Sciatic nerve (tissue), 2 donors: ENCODE results near the gene HORMAD1. TPM values are rescaled to one million over a fixed set of nuclear protein-coding genes. Genes with fewer than 3 reads are reported as not detected.
"Not testable (repeated sequence)": the region's sequence is repeated elsewhere in the genome, so short reads cannot be mapped to it uniquely, and the experiment has no call there.

Experiments
- ATAC-seq: fragments of 200-7000 bp; cut with Tn5 transposase; one replicate; pipeline ENCODE4 v1.9.1; 2020; ENCODE audit warnings: mild to moderate bottlenecking, moderate library complexity
- DNase-seq: peaks from one replicate; pipeline ENCODE4 v3.0.0-alpha.2; 2020; ENCODE audit warnings: low spot score
- intact Hi-C: fragments of 100-400 bp; cut with DNase I; formaldehyde crosslinking; loops from one replicate; pipeline ENCODE4 v1.14.2; 2022
- total RNA-seq: library from RNA; stranded (reverse); fragmentation: NEBNext Ultra II Directional; extraction: Animal tissue kit (Norgen Biotek cat#: 25700); gene quantifications from one replicate; pipeline ENCODE4 v1.2.1, GENCODE V29; 2021
- donor health status: DM: no; HTN: no; CAD: no.
- donor health status: DM: no; HTN: no; CAD: no.

The HORMAD1 gene, protein sequence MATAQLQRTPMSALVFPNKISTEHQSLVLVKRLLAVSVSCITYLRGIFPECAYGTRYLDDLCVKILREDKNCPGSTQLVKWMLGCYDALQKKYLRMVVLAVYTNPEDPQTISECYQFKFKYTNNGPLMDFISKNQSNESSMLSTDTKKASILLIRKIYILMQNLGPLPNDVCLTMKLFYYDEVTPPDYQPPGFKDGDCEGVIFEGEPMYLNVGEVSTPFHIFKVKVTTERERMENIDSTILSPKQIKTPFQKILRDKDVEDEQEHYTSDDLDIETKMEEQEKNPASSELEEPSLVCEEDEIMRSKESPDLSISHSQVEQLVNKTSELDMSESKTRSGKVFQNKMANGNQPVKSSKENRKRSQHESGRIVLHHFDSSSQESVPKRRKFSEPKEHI
- 3.8 TPM for total RNA-seq

DNA sequence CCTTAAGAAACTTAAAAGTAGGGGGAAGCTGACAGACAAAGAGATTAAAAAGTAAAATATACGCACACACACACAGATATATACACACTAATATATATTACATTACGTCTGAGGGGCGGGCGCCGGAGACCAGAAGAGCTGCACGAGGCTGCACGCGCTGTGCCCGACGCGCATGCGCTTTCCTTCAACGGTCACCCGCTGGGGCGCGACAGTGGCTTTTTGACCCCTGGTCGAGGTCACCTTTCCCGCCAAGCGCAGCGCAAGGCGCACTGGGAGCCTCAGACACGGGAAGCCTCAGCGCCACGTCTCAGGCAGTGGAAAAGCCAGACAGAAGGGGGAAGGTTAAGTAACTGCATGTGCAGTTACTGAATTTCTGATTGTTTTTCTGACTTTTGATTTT, at the start of gene HORMAD1:
Gene HORMAD1, minus strand, starts transcription at position 193 of the 400 bp plus-strand sequence. CDS start 1,390 bp downstream, outside the sequence.
- DNase-seq (no peak), ATAC-seq (no peak)
- intact Hi-C loops, result no loop called here

GRCh38 chr1:150767704-150768103, 47.0 kb upstream of the HORMAD1 start:
- intact Hi-C loops, ATAC-seq, DNase-seq: not testable (repeated sequence)

- DNase-seq, ATAC-seq, intact Hi-C loops: not testable (repeated sequence)
These were observed 45.2 kb upstream of the HORMAD1 start for GRCh38 chr1:150765977-150766301.

DNA sequence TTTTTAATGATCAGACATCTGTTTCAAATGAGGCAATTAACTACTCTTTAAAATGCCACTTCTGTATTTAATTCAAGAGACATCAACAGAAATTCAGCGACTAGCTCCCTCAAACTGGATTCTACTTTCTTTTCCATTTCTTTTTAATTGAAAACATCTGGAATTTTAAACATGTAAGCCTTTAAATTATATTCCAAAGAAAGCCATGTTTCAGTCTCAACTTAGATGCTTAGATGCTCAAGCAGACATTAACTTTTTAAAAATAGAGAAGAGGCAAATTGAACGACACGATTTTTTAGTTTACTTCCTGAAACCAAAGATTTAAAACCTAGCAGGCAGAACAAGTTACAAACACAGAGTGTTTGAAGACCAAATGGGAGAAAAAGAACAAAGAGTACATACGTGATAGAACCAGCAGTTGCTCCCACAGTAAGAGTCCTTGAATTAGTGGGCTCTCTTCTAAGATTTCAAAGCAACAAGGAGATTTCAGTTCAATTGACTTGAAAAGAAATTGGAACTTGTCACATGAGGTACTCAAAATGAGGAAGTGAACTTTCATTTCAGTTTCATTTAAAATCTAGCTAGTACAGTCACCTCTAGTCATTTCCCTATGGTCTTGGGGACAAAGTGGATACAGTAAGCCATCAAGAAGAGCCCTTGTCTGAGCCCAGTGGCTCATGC, 44.7 kb upstream of the HORMAD1 start, which contains the start of gene CTSS:
Gene CTSS, minus strand, starts transcription at position 483 of the 681 bp plus-strand sequence. CDS start 1,015 bp downstream, outside the sequence.
- ATAC-seq (peak; percentile 71), DNase-seq (no peak)
- intact Hi-C loops, result no loop called here

DNA sequence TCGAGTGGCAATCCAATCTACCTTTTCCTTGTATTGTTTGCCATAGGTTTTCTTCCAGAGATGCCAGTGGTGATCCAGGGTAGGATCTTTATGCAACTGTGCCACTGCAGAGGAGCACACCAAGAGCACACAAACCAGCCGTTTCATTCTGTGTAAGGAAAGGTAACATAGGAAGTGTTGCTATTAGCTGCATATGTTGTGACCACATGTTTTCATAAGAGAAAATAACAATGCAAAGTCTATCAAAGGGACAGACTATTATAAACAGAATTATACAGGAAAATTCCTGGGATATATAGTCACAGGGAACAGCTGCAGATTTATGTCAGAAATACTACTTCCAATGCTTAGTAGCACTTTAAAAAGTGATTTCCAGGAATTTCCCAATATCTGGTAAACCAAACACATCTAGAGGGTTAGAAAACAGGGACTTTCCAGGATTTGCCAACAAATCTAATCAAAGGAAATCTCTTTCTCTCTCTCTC, 44.0 kb upstream of the HORMAD1 start:
- intact Hi-C loops, result no loop called here
- DNase-seq (no peak), ATAC-seq (peak; percentile 56)

- intact Hi-C loops, result no loop called here
- ATAC-seq (no peak), DNase-seq (no peak)
These were observed 42.3 kb upstream of the HORMAD1 start for GRCh38 chr1:150763018-150763417.

DNA sequence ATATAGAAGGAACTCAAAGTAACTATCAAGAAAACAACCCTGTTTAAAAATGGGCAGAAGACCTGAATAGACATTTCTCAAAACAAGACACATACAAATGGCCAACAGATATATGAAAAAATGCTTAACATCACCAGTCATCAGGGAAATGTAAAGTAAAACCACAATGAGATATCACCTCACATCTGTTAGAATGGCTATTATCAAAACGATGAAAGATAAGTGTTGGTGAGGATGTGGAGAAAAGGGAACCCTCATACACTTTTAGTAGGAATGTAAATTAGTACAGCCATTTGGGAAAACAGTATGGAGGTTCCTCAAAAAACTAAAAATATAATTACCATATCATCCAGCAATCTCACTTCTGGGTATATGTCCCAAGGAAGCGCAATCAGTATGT, 41.9 kb upstream of the HORMAD1 start:
- intact Hi-C loops, result no loop called here
- ATAC-seq, result no peak
- DNase-seq, result no peak

DNA sequence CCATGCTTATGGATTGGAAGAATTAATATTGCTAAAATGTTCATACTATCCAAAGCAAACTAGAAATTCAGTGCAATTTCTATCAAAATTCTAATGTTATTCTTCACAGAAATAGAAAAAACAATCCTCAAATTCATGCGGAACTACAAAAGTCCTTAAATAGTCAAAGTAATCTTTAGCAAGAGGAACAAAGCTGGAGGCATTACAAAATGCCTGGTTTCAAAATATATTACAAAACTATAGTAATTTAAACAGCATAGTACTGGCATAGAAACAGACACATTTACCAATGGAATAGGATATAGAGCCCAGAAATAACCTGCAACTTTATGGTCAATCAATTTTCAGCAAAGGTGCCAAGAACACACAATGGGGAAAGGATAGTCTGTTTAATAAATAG, 41.1 kb upstream of the HORMAD1 start:
- intact Hi-C loops, result no loop called here
- ATAC-seq (no peak), DNase-seq (no peak)

- DNase-seq (no peak), ATAC-seq (no peak)
- intact Hi-C loops, result no loop called here
These were observed 39.3 kb upstream of the HORMAD1 start for GRCh38 chr1:150760013-150760412.

DNA sequence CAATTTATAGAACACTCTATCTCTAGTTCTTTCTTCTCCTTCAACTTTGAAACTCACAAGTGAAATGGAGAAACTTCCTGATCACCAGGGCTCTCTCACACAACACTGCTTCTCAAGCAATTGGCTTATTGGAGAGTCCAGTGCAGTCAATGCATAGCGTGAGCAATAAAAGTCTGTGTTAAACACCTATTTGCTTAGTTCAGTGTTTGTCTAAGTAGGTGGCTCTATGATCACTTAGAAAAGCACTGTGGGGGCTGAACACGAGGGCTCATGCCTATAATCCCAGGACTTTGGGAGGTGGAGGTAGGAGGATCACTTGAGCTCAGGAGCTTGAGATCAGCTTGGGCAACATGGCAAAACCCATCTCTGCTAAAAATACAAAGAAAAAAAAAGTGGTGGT, 32.7 kb upstream of the HORMAD1 start:
- no peak for ATAC-seq
- DNase-seq, result no peak
- intact Hi-C loops, result no loop called here

DNA sequence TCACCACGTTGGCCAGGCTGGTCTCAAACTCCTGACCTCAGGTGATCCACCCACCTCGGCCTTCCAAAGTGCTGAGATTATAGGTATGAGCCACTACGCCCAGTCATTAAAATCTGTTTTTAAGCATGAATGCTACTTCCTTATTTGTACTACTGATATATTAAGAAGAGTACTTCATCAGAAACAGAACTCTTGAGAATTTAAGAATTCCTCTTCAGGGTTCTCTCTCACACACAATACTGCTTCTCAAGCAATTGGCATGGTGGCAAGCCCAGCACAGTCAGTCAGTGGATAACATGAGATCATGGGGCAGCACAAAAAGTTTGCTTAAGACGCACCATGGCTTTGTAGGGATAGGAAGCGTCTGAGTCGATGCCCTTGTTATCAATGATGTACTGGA, 30.7 kb upstream of the HORMAD1 start:
- intact Hi-C loops, result no loop called here
- DNase-seq (no peak), ATAC-seq (no peak)

GRCh38 chr1:150749720-150750311, 29.1 kb upstream of the HORMAD1 start:
- no peak for ATAC-seq
- intact Hi-C loops, result no loop called here
- no peak for DNase-seq

DNA sequence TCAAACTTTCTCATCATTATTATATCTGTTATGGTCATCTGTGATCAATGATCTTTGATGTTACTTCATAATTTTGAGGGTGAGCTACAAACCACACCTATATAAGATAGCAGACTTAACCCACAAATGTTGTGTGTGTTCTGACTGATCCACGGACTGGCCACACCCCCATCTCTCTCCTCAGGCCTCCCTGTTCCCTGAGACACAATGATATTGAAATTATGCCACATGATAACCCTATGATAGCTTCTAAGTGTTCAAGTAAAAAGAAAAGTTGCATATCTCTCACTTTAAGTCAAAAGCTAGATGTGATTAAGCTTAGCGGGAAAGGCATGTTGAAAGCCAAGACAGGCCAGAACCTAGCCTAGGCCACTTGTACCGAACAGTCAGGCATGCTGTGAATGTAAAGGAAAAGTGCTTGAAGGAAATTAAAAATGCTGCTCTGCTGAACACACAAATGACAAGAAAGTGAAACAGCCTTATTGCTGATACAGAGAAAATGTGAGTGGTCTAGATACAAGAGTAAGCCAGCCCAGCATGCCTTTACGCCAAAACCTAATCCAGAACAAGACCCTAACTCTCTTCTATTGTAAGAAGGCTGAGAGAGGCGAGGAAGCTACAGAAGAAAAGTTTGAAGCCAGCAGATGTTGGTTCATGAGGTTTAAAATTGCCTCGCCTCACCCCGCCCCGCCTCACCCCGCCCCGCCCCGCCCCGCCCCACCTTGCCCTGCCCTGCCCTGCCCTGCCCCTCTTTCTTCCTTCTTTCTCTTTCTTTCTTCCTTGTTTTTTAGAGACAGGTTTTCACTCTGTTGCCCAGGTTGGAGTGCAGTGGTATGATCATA, 28.4 kb upstream of the HORMAD1 start:
- ATAC-seq (no peak), DNase-seq (no peak)
- intact Hi-C loops, result no loop called here

DNA sequence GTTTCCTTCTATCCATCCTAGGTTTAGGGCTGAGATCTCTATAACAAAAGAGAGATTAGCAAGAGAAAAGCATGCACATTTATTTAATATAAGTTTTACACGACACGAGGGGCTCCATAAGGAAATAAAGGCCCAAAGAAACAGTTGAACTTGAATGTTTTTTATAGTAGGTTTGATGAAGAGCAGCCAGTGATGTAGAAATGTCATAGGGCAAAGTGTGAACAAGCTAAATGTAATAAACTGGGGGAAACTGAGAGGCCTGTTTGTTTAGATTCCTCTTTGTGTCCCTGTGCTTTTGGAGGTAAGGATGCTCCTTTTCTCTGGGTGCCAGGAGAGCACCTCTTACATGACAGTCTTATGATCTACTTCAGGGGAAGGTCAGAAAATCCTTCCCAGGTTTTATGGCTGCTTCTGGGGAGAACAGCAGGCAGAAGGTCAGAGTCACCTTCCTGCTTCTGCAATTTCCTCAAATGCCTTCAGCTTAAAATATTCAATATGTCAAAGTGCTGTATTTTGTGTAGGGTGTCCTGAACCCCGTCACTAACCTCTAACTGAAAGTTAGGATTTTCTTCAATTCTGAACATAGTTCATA, 9.5 kb upstream of the HORMAD1 start:
- DNase-seq, result no peak
- intact Hi-C loops, result no loop called here
- no peak for ATAC-seq

- intact Hi-C loops, result no loop called here
- ATAC-seq (no peak), DNase-seq (no peak)
These were observed 3.6 kb upstream of the HORMAD1 start for GRCh38 chr1:150724336-150724735.

GRCh38 chr1:150720098-150720497, 597 bp downstream of the HORMAD1 start:
- ATAC-seq (no peak), DNase-seq (no peak)
- intact Hi-C loops, result no loop called here

- intact Hi-C loops, result no loop called here
- ATAC-seq, result no peak
- no peak for DNase-seq
These were observed 2.3 kb downstream of the HORMAD1 start for GRCh38 chr1:150718225-150718891.

DNA sequence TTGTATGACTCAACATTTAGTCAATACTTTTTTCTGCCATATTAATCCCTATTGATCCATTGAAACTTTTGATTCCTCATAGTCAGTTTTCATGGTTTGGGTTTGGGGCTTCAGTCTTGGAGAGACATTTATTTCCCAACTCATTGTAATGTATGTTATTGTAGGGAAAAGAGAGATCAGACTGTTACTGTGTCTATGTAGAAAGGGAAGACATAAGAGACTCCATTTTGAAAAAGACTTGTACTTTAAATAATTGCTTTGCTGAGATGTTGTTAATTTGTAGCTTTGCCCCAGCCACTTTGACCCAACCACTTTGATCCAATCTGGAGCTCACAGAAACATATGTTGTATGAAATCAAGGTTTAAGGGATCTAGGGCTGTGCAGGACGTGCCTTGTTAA, 11.7 kb downstream of the HORMAD1 start:
- DNase-seq, intact Hi-C loops, ATAC-seq: not testable (repeated sequence)
